KOPT-K1 (cell line): Measurements from ENCODE around the gene HACD1.
"Not testable (repeated sequence)": the region's sequence is repeated elsewhere in the genome, so short reads cannot be mapped to it uniquely, and the experiment has no call there.

ENCODE experiments used
- H3K27ac ChIP-seq: fragments of 200-600 bp; sonication (generic); 2 replicates; pipeline ENCODE4 v1.5.1; 2016; ENCODE audit warnings: antibody characterized with exemption, mild to moderate bottlenecking, low read depth, low read length; ENCODE audit not compliant: poor library complexity, severe bottlenecking
- H3K36me3 ChIP-seq: fragments of 200-600 bp; sonication (generic); 2 replicates; pipeline ENCODE4 v1.5.1; 2017; ENCODE audit warnings: antibody characterized with exemption, mild to moderate bottlenecking, low read length, moderate library complexity; ENCODE audit not compliant: insufficient read depth
- H3K9me3 ChIP-seq: fragments of 200-600 bp; sonication (generic); 2 replicates; pipeline ENCODE4 v1.5.1; 2017; ENCODE audit warnings: antibody characterized with exemption, low read length, mild to moderate bottlenecking; ENCODE audit not compliant: insufficient read depth, poor library complexity, severe bottlenecking

HACD1 gene

DNA sequence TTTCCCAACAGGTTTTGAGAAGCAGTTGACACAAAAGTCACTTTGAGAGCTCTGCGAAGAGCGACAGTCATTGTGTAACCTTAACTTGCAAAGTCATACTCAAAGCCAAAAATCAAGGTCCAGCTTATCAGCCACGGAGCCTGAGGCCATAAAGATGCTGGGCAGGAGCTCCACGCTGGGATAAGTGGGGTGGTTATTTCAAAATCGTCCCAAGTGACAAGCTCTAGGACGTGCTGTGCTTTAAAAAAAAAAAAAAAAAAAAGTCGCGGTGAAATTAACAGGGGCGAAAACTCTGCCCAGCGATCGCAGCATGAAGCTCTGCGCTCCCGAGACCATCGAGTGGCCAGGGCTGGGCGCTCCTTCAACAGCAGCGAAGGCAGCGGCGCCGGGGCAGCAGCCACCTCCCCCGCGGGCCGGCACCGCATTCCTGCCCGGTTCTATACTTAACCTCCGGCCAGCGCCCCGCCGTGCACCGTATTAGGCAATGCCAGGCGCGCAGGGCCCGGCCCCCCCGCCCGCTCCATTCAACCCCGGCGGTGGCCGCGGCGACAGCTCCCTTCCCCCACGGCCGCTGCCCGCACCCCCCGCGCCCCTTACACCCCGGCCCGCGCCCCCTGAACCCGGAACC, 657 bp downstream of the HACD1 start:
- H3K9me3 ChIP-seq: no peaks in the 10 kb centered on the region
- H3K27ac ChIP-seq: peak overlapping the region; percentile 79
- peaks cover 9% of the 10 kb centered on the region; the same call in 1 of the 2 replicates for H3K36me3 ChIP-seq

DNA sequence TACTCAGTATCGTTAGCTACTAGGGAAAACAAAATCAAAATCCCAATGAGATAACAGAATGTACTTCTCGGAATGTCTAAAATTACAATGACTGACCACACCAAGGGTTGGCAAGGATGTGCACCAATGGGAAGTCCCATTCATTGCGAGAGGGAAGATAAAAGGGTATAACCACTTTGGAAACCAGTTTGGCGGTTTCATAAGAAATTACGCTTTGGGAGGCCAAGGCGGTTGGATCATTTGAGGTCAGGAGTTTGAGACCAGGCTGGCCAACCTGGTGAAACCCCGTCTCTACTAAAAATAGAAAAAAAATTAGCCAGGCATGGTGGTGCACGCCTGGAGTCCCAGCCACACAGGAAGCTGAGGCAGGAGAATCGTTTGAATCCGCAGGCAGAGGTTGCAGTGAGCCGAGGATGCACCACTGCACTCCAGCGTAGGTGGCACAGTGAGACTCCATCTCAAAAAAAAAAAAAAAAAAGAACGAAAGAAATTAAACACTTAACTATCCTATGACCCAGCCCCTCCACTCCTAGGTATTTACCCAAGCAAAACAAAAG, 7.6 kb downstream of the HACD1 start:
- H3K27ac ChIP-seq: no peak overlapping the region
- peaks cover 16% of the 10 kb centered on the region for H3K36me3 ChIP-seq
- H3K9me3 ChIP-seq: no peaks in the 10 kb centered on the region

DNA sequence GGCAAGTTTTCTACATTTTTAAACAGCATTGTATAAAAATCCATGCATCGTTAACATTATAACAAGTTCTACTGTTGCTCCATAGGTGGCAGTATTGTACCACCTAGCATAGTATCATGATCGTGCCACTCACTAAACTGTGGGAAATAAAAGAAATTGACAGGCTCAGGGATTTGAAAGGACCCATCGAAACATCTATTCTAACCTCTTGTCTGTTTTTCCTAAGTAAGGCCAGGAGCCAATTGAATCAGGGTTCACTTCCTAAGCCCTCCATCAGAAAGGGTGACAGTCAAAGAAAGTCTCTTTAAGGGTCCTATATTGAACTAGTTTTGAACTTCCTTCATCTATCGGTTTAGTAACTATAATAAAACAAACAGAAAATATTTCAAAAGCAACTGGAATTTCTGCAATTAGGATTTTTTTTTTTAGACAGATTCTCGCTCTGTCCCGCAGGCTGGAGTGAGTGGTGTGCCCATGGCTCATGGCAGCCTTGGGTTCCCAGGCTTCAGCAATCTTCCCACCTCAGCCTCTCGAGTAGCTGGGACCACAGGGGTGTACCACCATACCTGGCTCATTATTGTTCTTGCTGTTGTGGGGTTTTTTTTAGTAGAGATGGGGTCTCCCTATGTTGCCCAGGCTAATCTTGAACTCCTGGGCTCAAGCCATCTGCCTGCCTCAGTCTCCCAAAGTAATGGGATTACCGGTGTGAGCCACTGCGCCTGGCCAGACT, 9.4 kb downstream of the HACD1 start:
- no peak overlapping the region for H3K27ac ChIP-seq

DNA sequence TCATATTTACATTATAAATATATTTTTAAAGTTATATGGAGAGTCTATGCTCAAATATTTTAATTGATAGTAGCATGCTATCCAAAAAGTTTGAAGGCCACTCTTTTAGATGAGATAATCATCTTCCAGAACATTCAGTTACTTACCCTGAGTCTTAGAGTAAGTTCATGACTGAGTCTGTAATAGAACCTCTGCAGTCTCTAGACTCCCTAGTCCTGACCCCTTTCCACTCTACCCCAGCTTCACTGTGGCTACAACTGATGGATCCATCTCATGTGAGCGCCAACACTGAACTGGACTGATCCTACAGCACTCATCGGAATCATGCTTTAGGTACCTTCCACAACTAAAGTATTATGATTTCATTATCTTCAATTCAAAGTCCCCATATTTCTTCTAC, 10.1 kb downstream of the HACD1 start:
- Histone ChIP-seq H3K27ac (no peak overlapping the region), H3K36me3 (peaks cover 30% of the 10 kb centered on the region), H3K9me3 (no peaks in the 10 kb centered on the region)

More for the DNA sequence above, 9.4 kb downstream of the HACD1 start:
- H3K9me3 ChIP-seq: no peaks in the 10 kb centered on the region
- peaks cover 26% of the 10 kb centered on the region for H3K36me3 ChIP-seq

GRCh38 chr10:17606547-17607040, 10.6 kb downstream of the HACD1 start:
- H3K36me3 ChIP-seq: peaks cover 30% of the 10 kb centered on the region
- no peak overlapping the region for H3K27ac ChIP-seq
- no peaks in the 10 kb centered on the region for H3K9me3 ChIP-seq

DNA sequence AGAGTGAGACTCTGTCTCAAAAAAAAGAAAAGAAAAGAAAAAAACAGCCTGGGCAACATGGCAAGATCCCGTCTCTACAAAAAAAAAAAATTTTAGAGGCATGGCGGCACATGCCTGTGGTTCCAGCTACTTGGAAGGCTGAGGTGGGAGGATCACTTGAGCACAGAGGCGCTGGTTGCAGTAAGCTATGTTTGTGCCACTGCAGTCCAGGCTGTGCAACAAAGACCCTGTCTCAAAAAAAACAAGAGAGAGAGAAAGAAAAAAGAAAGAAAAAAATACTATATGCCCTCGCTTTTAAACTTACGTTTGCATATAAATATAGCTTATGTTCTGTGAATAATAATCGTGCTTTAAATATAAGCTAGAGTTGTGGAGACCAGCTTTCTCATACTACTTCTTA, 11.2 kb downstream of the HACD1 start:
- H3K9me3 ChIP-seq: no peaks in the 10 kb centered on the region
- H3K27ac ChIP-seq: no peak overlapping the region
- H3K36me3 ChIP-seq: peaks cover 34% of the 10 kb centered on the region

DNA sequence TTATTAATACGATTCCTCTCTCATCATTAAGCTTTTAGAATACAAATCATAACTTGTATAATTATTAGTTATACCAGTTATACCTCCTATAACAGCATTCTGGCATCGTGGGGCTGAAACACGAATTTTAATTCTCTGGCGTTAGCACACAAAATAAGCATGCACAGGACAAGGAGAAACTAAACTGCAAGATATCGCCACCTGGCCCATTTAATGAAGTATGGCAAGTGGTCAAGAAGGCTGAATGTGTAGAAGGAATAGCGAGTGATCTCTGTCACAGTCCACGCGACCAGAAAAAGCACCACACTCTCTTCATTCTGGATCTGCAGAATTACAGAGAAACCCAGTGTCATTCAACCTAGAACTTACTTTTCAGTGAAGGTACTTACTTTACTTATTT, 18.1 kb downstream of the HACD1 start:
- peaks cover 55% of the 10 kb centered on the region for H3K36me3 ChIP-seq
- H3K9me3 ChIP-seq: no peaks in the 10 kb centered on the region

GRCh38 chr10:17597386-17597785, 19.8 kb downstream of the HACD1 start:
- H3K27ac ChIP-seq: no peak overlapping the region
- H3K36me3 ChIP-seq: peaks cover 57% of the 10 kb centered on the region
- no peaks in the 10 kb centered on the region for H3K9me3 ChIP-seq

More for the DNA sequence above, 18.1 kb downstream of the HACD1 start:
- H3K27ac ChIP-seq: no peak overlapping the region

GRCh38 chr10:17590969-17591645, 26.1 kb downstream of the HACD1 start:
- Histone ChIP-seq H3K36me3 (peaks cover 25% of the 10 kb centered on the region; the same call in 1 of the 2 replicates), H3K9me3 (no peaks in the 10 kb centered on the region), H3K27ac (no peak overlapping the region)

- H3K9me3 ChIP-seq, H3K27ac ChIP-seq: not testable (repeated sequence)
- H3K36me3 ChIP-seq: peaks cover 25% of the 10 kb centered on the region; the same call in 1 of the 2 replicates
These were observed 27.9 kb downstream of the HACD1 start for GRCh38 chr10:17589316-17589715.

DNA sequence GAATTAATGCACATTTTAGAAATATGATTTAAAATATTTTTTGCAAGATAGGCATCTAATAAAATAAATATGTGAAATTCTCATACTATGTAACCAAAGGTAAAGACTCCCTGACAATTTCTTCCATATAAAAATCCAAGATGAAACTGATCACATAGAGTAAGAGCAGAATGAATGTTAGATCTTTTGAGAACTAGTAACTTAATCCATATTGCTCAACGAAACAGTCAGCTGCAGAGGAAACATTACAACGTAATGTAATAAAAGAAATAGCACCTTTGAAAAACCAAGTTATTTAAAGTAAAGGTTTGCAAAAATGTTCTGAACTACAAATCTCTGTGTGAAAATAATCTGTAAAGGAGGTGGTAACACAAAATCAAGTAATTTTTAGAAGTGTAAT, 28.8 kb downstream of the HACD1 start:
- Histone ChIP-seq H3K36me3 (peaks cover 16% of the 10 kb centered on the region; the same call in 1 of the 2 replicates), H3K9me3 (no peaks in the 10 kb centered on the region), H3K27ac (no peak overlapping the region)

GRCh38 chr10:17587321-17587720, 29.9 kb downstream of the HACD1 start:
- not testable (repeated sequence) for H3K36me3 ChIP-seq, H3K9me3 ChIP-seq, H3K27ac ChIP-seq

DNA sequence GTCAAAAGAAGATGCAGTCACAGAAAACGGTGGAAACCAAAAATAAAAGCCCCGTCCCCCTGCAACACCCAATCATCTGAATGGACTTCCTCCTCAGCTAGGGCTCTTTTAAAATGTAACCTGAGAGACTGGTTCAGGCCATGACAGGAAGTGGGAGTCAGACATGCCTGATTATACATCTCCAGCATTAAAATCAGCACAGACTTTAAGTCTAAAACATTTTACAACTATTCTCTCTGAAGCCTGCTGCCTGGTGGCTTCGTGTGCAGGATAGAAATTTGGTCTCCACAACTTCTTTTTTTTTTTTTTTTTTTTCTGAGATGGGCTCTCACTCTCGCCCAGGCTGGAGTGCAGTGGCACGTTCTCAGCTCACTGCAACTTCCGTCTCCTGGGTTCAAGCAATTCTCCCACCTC, 30.3 kb downstream of the HACD1 start:
- no peak overlapping the region for H3K27ac ChIP-seq
- 0 out of 2 replicates have a peak, but pooled peaks cover 5% of the 10 kb centered on the region for H3K36me3 ChIP-seq
- H3K9me3 ChIP-seq: no peaks in the 10 kb centered on the region

GRCh38 chr10:17585016-17585415, 32.2 kb downstream of the HACD1 start:
- Histone ChIP-seq H3K27ac (no peak overlapping the region), H3K36me3 (no peaks in the 10 kb centered on the region), H3K9me3 (no peaks in the 10 kb centered on the region)

- Histone ChIP-seq H3K9me3 (no peaks in the 10 kb centered on the region), H3K27ac (no peak overlapping the region)
These were observed 36.3 kb downstream of the HACD1 start for GRCh38 chr10:17580885-17581284.

More at GRCh38 chr10:17580885-17581284, 36.3 kb downstream of the HACD1 start:
- H3K36me3 ChIP-seq: no peaks in the 10 kb centered on the region
